ENCODE data around the gene RTL9. TPM values are rescaled to one million over a fixed set of nuclear protein-coding genes. Genes with fewer than 3 reads are reported as not detected.

RTL9 gene
- total and polyA plus RNA-seq, 2 of the 13 experiments (the other 11 are each of a cell fraction or from before 2014, with no cell fraction given) = 0.01 to 0.02 TPM

GRCh38 chrX:110316351-110317060, 42.1 kb upstream of the RTL9 start:
- Histone ChIP-seq H3K27me3 (ENCODE audit: control insufficient read depth in 1 of 2, insufficient read depth in 2 of 2, low read length in 2 of 2) (no peaks in the 10 kb centered on the region), H2AFZ (ENCODE audit: low read length) (no peak overlapping the region), H3K36me3 (replicated peaks in 1 of 2; ENCODE audit: control insufficient read depth in 1 of 2, insufficient read depth in 2 of 2, low read length in 2 of 2) (no peaks in the 10 kb centered on the region), H3K4me1 (ENCODE audit: insufficient read depth, low read length) (peaks cover 27% of the 10 kb centered on the region), H3K79me2 (ENCODE audit: insufficient read depth, low read length) (peaks cover 18% of the 10 kb centered on the region), H4K20me1 (ENCODE audit: insufficient read depth, low read length) (no peaks in the 10 kb centered on the region), H3K4me3 (replicated peaks in 1 of 3; ENCODE audit: insufficient read depth in 1 of 3, low read depth in 2 of 3, low read length in 3 of 3) (peak overlapping the region; percentile 72 to 81 (median 73)), H3K27ac (ENCODE audit: extremely low read length, insufficient read depth, low read length) (no peak overlapping the region), H3K9me3 (ENCODE audit: low read length) (no peaks in the 10 kb centered on the region), H3K4me2 (ENCODE audit: low read depth, low read length) (peak overlapping the region; percentile 67), H3K9ac (ENCODE audit: insufficient read depth, low read depth, low read length) (peak overlapping the region; percentile 83)
- ATAC-seq (0 out of 3 replicates have a peak, but pooled peaks have one; percentile 18), DNase-seq (ENCODE audit: low spot score) (no peak), FAIRE-seq (no peak)
- in situ Hi-C loops (cut with HindIII; ENCODE audit: extremely low pct_ligation_motif_present, low pct_unique_long_range_greater_than_20kb) = no loop called here
- TF ChIP-seq ZNF790 (CRISPR knock-in tag; IDR thresholded peaks at IDR 0.05; ENCODE audit: borderline replicate concordance) (no peak), ZSCAN20 (CRISPR knock-in tag; IDR thresholded peaks at IDR 0.05; ENCODE audit: borderline replicate concordance) (no peak), TGIF2 (CRISPR knock-in tag; IDR thresholded peaks at IDR 0.05) (no peak), TRIM24 (CRISPR knock-in tag; IDR thresholded peaks at IDR 0.05) (no peak)
- WGBS (ENCODE audit: low lambda C conversion rate) = 2% methylated on average over 12 of the region's 12 CpGs
- intact Hi-C loops (cut with micrococcal nuclease; ENCODE audit: unreplicated experiment) = no loop called here
- CTCF ChIA-PET (ENCODE audit: low intra/inter-chr PET ratio, low total read pairs) = no interaction called here
- TSS peak; percentile 53 for BruUV-seq (replicated peaks)
- POLR2A ChIA-PET = interaction anchor here (1.0 kb wide), 1 partner anchor 23 kb away, joined by 3 read pairs; no protein-coding TSS in a partner anchor

- 0% methylated on average over 5 of the region's 40 CpGs for WGBS (ENCODE audit: low lambda C conversion rate)
- no TSS peak for BruUV-seq (replicated peaks)
- POLR2A ChIA-PET = interaction anchor here (1.0 to 1.4 kb wide), 3 partner anchors 12 to 29 kb away, joined by 3 read pairs; no protein-coding TSS in a partner anchor
- Histone ChIP-seq H3K9ac (ENCODE audit: insufficient read depth, low read depth, low read length) (peak overlapping the region; percentile 83), H3K27me3 (ENCODE audit: control insufficient read depth in 1 of 2, insufficient read depth in 2 of 2, low read length in 2 of 2) (no peaks in the 10 kb centered on the region), H3K4me2 (ENCODE audit: low read depth, low read length) (peak overlapping the region; percentile 67), H3K4me1 (ENCODE audit: insufficient read depth, low read length) (peaks cover 27% of the 10 kb centered on the region), H3K36me3 (replicated peaks in 1 of 2; ENCODE audit: control insufficient read depth in 1 of 2, insufficient read depth in 2 of 2, low read length in 2 of 2) (no peaks in the 10 kb centered on the region), H3K4me3 (replicated peaks in 1 of 3; ENCODE audit: insufficient read depth in 1 of 3, low read depth in 2 of 3, low read length in 3 of 3) (peak overlapping the region; percentile 72 to 81 (median 73)), H3K9me3 (ENCODE audit: low read length) (no peaks in the 10 kb centered on the region), H2AFZ (ENCODE audit: low read length) (no peak overlapping the region), H3K79me2 (ENCODE audit: insufficient read depth, low read length) (peaks cover 18% of the 10 kb centered on the region), H3K27ac (ENCODE audit: extremely low read length, insufficient read depth, low read length) (peak overlapping the region; percentile 73), H4K20me1 (ENCODE audit: insufficient read depth, low read length) (no peaks in the 10 kb centered on the region)
- intact Hi-C loops (cut with micrococcal nuclease; ENCODE audit: unreplicated experiment) = no loop called here
- in situ Hi-C loops (cut with HindIII; ENCODE audit: extremely low pct_ligation_motif_present, low pct_unique_long_range_greater_than_20kb) = no loop called here
- CTCF ChIA-PET (ENCODE audit: low intra/inter-chr PET ratio, low total read pairs) = no interaction called here
- no peak for DNase-seq (ENCODE audit: low spot score)
- peak; percentile 66 for ATAC-seq
- peak; percentile 14; the same call in 1 of the 2 replicates for TF ChIP-seq SAP130 (CRISPR knock-in tag; IDR thresholded peaks at IDR 0.05; ENCODE audit: low read depth)
- TF ChIP-seq MYC (CRISPR knock-in tag; IDR thresholded peaks at IDR 0.05; ENCODE audit: borderline replicate concordance) = peak; percentile 9; the same call in 1 of the 2 replicates
- TF ChIP-seq AGO2 (optimal IDR thresholded peaks at IDR 0.05; ENCODE audit: low read depth, low read length) = peak; percentile 18
- TF ChIP-seq ZFP37 (CRISPR knock-in tag; IDR thresholded peaks at IDR 0.05; ENCODE audit: borderline replicate concordance) = no peak
- no peak for TF ChIP-seq ZMYM4 (CRISPR knock-in tag; IDR thresholded peaks at IDR 0.05)
- peak; percentile 24; the same call in 1 of the 2 replicates for TF ChIP-seq ZNF605 (CRISPR knock-in tag; IDR thresholded peaks at IDR 0.05)
- no peak for TF ChIP-seq JARID2 (CRISPR knock-in tag; IDR thresholded peaks at IDR 0.05; ENCODE audit: insufficient replicate concordance)
- TF ChIP-seq MAF1 (CRISPR knock-in tag; IDR thresholded peaks at IDR 0.05; ENCODE audit: borderline replicate concordance) = 0 out of 2 replicates have a peak, but pooled peaks have one; percentile 19
- TF ChIP-seq HNRNPLL (IDR thresholded peaks at IDR 0.05; ENCODE audit: low read depth, low read length, poor library complexity, severe bottlenecking) = peak; percentile 80
- FAIRE-seq = no peak
Observed at GRCh38 chrX:110317061-110317819, 41.4 kb upstream of the RTL9 start.

Measured in HepG2 (cell line).